Posterior vena cava (tissue), 2 donors: ENCODE measurements around the gene EMC8. TPM values are rescaled to one million over a fixed set of nuclear protein-coding genes. Genes with fewer than 3 reads are reported as not detected.

Experiments
- DNase-seq: peaks from one replicate; pipeline ENCODE4 v3.0.0-alpha.2; 2020; ENCODE audit warnings: low spot score
- intact Hi-C, 2 donors: fragments of 100-400 bp; cut with DNase I; formaldehyde crosslinking; loops; one replicate each; pipeline versions ENCODE4 v1.14.1 to v1.14.2; 2022 to 2023
- total RNA-seq, 2 donors: library from RNA; stranded (reverse); fragmentation: NEBNext Ultra II Directional; extraction: Animal tissue kit (Norgen Biotek cat#: 25700); gene quantifications; one replicate each; pipeline ENCODE4 v1.2.1, GENCODE V29; 2021
- donor health status: DM: yes; HTN: yes; CAD: no.
- donor health status: DM: yes; HTN: yes; CAD: no.

EMC8 gene
- total RNA-seq, 2 donors from 2014 or later: 17.4 to 19.4 TPM

DNA sequence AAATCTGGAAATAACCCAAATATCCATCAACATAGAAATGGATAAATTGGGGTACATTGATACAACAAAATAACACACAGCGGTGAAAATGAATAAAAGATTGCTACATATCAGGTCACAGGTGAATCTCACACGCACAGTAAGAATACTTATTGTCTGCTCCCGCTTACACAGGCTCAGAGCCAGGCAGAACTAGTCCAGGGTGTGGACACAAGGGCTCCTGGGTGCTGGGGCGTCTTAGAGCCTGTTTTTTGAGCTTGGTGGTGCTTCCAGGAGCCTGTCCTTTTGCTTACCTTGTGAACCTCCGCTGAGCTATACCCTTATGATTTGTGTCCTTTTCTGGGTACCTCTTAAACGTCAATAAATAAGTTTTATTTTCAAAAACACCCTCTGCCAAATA, 28.6 kb downstream of the EMC8 start:
- intact Hi-C loops: no loop called here
- no peak for DNase-seq

DNA sequence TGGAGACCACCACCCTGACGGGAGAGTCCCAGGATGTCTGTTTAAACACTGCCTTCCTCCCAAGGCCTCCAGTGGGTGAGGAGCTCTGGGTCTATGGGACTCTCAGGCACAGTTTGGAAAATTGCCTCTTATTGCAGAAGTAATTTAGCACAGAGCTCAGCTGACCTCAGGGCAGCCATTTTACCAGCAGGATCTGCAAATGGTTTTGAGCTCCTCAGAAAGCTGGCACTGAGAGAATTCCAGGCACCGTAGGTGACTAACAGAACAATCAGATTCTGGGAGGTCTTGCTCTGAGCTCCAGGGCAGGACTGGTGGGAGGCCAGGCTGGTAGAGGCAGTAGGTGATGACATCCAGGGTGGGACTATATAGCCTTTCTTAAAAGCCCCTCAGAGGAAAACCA, 31.1 kb downstream of the EMC8 start:
- intact Hi-C loops: no loop called here
- DNase-seq: no peak

DNA sequence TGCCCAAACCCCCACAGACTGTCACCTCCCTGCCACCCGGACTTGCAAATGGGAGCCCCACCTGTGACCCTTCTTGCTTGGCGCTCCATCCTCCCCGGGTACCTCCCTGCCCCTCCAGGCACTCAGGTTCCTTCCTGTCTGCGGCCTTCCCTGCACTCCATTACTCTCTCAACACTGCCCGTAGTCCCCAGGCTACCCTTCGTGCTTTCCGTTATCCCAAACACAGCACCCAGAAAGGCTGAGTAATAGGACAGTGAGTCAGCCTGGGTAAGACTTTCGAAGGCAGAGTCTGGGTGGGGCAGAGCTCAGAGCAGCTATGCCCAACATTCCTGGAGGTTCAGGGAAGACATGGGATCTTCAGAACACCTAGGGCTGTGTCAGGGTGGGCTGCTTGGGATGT, 31.8 kb downstream of the EMC8 start:
- no peak for DNase-seq

DNA sequence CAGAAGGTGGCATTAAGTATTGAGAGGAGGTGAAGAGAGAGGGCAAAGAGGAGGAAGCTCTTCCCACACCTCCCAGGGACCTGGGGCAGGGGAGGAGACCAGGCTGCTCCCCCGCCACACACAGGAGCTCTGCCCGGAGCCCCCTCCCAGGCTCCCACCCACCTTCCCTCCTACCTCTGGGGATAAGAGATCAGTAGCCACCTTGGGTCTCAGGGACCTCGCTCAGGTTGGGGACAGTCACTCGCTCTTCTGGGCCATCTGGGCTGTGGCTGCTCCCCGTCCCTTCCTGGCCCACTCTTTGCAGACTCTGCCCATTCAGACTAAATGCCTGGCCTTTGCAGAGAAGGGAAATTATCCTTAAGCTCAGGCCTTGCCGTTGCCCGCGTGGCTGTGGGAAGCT, 33.6 kb downstream of the EMC8 start:
- no peak for DNase-seq
- intact Hi-C loops: no loop called here

More for the DNA sequence above, 31.8 kb downstream of the EMC8 start:
- intact Hi-C loops: no loop called here

DNA sequence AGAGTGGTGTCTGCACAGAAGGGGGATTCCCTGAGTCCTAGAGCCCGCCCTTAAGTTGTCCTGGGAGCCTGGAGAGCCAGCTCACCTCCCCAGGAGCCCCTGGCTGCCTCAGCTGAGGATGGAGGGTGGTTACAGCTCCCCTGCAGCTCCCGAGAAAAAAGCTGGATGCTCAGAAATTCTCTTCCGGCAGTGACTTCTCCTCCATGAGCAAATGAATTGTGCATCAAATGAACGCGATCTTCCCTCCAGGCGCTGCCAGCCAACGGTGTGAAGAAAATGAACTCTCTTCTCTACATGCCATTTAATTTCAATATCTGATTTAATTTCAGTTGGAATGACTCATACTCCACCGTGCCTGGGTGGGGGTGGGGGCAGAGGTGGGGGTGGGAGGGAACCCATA, 34.1 kb downstream of the EMC8 start:
- no peak for DNase-seq
- intact Hi-C loops: no loop called here

DNA sequence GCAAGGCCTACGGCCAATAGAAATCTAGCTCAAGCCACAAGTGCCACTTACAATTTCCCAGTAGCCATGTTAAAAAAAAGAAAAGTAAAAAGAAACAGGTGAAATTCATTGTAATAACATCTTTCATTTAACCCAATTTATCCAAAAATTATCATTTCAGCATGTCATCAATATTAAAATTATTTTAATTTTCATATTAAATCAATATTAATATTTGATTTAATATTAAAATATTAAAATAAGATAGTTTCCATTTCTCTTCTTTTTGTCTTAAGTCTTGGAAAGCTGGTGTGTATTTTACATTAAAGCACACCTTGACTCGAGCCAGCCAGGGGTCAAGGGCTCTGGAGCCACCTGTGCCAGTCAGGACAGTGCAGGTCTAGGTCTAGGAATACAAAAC, 35.7 kb downstream of the EMC8 start:
- DNase-seq: no peak
- intact Hi-C loops: no loop called here

DNA sequence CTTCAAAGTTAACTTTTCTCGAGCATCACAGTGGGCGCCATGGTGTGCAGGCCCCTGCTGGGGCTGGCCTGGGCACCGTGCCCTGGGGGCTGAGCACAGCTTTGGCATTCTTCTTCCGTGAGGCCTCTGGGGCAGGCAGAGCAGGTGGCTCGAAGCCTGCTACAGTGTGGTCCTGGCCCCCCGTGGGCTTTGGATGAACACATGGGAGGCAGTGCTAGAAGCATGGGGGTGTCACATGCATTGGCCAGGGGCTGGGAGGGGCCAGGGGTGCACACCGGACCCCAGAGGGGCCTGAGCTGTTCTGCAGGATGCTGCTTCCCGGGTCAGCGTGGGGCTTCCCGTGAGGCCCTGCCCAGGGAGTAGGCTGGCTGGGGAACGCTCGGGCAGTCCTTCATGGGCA, 36.4 kb downstream of the EMC8 start:
- intact Hi-C loops: no loop called here
- no peak for DNase-seq

DNA sequence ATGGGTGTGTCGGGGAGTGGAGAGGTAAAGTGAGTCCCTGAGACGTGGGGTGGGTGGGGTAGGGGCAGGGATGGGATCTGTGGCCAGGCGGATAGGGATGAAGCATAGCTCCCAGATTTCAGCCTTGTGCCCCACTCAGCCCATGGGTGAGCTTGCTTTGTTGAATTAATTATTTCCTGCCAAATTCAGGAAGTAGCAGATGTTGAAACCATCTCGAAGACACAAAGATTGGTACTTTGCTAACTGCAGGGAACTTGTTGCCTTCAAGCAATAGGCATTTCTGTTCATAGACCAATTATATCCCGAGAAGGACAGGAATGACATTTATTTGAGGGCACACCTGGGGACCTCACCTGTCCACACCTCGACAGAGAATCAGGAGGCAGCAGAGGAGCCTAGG, 37.5 kb downstream of the EMC8 start:
- intact Hi-C loops: no loop called here
- no peak for DNase-seq

DNA sequence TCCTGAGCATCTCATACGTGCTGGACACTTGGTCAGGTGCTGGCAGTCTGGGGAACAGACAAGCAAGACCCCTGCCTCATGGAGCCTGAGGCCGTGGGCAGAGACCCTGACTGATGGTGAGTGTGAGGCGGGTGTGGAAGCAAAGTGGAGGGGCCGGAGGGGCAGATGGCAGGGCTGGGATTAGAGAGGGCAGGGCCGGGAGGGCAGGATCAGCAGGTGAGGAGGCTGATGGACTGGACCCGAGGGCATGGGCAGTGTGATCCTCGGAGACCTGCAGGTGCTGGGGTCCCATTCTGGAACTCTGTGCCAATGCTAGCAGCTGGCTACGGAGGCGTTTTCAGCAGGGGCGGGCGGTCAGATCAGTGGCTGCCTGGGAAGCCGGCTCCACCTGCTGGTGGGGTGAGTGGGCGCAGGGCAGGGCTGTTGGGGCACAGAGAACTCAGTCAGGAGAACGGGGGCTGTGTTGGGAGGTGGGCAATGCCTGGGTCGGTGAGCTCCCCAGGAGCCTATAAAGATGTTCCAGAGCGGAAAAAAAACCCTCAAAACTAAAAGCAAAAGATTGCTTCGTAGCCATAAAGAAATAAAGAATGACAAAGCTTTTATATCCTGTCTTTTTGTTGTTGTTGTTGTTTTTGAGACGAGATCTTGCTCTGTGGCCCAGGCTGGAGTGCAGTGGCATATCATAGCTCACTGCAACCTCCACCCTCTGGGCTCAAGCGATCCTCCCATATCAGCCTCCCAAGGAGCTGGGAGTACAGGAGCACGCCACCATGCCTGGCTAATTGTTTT, 39.5 kb downstream of the EMC8 start:
- intact Hi-C loops: no loop called here
- no peak for DNase-seq

DNA sequence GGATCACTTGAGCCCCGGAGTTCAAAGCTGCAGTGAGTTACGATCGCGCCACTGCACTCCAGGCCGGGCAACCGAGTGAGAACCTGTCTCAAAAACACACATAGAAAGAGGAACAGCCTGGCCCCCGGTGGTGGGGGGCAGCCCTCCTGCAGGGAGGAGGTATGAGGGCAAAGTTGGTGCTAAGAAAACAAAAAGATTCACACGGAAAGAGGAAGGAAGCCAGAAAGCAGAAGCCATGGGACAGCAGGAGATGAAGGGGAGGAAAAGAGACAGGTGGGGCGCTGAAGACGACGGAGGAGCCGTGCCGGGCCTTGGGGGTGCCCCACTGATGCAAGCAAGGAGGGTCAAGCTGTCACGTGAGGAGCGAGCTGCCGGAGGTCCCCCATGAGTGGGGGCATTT, 40.2 kb downstream of the EMC8 start:
- intact Hi-C loops: no loop called here

DNA sequence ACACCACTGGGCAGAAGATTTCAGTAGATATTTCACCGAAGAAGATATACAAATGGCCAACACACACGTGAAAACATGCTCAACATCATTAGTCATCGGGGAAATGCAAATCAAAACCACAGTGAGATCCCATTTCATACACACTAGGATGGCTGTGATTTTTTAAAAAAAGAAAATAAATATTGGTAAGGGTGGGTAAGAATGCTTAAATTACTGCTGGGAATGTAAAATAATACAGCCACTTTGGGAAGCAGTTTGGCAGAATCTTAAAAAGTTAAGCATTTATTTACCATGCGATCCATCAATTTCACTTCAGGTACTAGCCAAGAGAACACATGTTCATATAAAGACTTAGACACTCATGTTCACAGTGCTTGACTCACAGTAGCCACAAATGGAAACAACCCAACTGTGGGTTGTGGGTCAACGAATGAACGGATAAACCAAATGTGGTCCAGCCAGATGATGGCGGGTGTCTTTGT, 42.0 kb downstream of the EMC8 start:
- intact Hi-C loops: no loop called here
- DNase-seq: no peak

More for the DNA sequence above, 40.2 kb downstream of the EMC8 start:
- no peak for DNase-seq

DNA sequence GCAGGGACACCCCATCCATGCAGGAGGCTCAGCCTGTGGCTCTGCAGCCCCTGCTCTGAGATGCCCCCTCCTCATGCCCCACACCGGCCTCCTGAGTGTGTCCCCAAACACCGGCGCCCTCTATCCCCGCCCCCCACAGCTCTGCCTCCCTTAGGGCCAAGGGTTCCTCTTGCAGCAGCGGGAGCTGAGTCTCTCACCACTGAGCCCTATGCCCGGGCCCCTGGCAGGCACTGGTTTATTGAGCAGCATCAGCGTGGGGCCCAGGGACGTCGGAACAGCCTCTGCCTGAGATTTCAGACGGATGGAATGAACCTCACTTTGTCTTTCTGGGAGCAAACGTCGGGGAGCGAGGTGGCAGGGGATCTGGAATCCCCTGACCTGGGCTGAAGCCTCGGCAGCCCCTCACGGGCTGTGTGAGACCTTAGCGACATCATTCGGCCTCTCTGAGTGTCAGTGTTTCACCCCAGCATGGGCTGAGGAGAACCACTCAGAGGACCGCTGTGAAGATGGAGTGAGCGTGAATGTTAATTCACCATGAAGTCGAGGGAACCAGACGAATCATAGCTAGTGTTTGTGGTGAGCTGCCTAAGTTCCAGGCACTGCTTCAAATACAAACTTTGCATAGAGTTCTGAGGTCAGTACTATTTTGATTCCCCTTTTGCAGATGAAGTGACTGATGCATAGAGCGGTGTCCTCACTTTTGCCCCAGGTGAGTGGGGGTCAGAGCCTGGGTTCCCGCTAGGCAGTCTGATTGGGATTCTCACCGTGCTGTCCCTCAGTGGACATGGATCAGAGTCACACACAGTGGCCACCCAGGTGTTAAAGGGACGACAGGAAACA, 43.2 kb downstream of the EMC8 start:
- DNase-seq: no peak
- intact Hi-C loops: no loop called here

DNA sequence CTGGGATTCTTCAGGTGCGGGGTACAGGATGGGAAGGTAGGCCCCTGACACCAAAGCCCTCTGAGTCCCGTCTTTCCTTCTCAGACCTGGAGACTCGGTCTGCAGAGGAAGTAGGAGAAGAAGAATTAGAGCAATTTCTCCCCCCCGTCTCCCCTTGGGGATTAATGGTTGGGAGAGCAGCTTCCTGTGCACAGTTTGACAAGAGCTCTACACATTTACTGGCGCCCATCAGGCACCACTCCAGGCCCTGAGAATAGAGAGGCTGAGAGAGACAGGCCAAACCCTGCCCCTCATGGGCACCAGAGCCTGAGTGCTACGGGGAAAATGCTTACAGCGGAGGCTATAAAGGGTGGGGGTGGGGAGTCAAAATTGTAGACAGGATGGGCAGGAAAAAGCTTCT, 44.9 kb downstream of the EMC8 start:
- no peak for DNase-seq
- intact Hi-C loops: no loop called here

DNA sequence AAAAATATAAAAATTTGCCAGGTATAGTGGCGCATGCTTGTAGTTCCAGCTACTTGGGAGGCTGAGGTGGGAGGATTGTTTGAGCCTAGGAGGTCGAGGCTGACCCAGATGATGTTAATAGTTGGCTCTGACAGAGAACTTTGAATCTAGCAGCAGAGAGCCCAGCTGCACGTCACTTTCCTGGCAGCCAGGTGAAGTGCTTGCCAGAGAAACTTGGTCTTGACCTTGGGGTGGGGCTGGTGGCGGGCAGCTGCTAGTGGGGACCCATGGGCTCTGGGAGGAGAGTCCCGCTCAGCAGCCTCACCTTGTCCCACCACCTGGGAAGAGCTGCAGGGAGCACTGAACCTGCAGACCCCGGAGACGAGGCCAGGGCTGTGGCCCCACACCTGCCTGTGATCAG, 45.4 kb downstream of the EMC8 start:
- intact Hi-C loops: no loop called here
- DNase-seq: no peak

DNA sequence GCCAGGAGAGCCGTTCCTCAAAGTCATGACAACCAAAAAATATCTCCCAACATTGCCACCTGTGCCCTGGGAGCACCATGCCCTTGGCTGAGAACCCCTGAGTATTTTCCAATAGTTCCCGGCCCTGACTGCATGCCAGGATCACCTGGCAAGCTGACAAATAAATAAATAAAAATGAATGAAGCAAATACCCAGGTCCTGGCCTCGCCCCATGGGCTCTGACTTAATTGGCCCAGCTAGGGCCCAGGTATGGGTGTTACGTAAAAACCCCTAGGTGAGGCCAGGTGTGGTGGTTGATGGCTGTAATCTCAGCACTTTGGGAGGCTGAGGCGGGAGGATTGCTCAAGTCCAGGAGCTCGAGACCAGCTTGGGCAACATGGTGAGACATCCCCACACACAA, 45.8 kb downstream of the EMC8 start:
- intact Hi-C loops: no loop called here
- no peak for DNase-seq

DNA sequence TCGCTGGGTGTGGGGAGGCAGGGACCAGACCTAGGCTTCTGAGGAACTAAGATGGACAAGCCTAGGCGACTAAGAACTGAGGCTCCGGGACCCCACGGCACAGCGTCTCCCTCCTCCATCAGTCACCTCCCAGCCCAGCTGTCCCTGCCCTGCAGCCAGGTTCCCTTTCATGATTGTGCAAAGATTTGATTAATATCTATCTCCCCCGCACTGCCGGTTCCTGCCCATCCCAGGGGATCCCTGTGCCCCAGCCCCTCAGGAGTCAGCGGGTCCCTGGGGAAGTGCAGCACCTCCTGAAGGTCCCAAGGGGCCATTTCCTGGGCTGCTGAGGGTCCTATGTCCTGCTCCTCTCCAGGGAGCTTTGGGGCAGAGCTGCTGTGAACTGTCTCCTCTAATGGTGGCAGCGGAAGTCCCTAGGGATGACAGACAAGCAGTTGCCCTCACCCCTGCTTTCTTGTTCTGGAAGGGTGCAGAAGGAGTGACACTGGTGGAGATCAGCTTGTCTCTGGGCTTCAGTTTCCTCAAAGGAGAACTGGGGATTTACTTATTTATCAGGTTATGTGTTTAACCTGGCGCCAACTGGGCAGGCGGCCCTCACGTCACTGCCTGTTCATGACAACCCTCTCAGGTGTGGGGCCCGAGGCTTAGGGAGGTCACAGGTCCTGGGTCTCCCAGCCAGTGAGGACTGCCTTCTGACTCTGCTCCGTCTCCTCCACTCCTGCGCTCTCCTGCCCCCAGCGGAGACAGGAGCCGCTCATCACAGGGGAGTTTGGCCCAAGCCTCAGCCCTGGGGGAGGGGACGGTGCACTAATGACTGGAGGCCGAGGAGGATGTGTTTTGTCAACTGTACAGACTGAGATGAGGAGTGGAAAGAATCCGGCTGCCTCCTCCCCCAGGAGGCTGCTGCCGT, 46.6 kb downstream of the EMC8 start:
- intact Hi-C loops: no loop called here
- no peak for DNase-seq

DNA sequence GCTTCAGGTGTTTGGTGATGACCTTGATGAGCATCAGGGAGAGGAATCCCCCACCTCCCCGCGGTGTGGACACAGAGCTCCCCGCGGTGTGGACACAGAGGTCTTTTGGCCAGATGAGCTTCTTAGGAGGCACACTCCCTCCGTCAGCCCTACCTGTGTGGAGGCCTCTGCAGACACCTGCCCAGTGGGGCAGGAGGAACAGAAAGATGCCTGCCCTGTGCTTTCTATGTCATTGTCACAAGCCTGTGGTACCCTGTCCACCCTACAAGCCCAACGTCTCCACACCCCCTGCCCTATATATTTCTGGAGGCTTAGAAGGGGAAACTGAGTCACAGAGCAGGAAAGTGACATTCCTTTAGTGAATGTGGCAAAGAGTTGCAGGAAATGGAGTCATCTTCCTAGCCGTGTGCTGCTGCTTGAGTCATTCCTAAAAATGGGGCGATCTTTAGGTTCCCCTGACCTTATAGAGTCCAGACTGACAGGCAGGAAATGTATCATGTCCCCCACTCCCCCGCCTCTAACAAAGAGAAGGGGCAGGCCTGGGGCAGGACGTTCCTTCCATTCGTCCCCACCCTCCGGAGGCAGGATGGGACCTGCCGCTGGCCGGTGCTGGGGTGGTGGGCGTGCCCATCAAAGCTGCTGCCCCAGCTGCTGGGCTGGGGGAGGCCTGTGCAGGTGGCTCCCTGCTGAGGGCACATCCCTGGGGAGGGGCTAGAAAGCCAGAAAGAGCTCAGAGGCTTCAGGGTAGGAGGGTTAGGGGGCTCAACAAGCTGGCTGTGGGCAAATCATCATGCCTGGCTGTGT, 47.4 kb downstream of the EMC8 start:
- intact Hi-C loops: no loop called here
- DNase-seq: no peak

DNA sequence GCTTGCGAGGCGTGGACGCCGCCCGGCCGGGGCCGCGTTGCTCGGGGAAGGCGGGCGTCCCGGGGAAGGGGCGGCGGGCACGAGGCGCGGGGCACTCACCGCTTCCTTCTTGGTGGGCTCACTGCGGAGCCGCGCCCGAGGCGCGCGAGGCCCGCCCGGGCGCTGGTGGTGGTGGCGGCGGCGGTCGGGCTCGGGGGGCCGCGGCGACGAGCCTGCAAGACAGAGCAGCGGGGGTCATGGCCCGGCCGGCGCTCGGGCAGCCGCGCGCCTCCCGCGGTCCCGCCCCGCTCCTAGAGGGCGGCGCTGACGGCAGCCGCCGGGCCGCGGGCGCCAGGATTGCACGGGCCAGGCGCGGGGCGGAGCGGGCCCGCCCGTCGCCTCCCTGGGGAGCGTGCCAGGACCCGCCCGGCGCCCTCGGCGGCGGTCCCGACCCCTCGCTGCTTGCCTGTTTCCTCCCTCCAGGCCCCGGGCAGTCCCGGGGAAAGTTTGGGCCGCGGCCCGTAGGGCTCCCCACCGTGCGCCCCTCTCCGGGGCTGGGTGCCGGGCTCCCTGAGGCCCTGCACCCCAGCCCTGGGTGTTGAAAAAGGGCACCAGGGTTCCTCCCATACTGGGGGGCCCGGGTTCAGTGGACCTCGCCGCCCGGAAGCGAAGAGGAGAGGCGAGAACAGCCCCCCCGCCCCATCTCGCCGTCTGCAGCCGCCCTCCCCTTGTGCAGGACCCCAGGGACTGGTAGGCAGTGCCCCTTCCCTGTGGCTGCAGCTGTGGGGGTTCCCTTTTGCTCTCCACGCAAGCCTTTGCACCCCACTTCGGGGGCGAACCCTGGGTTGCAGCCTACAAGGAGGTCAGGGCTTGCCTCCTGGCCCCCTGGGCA, 48.3 kb downstream of the EMC8 start, which contains the start of gene C16orf74:
Gene C16orf74, minus strand, starts transcription at position 270 of the 871 bp plus-strand sequence. CDS start 15,879 bp downstream, outside the sequence.
- no peak for DNase-seq
- intact Hi-C loops: no loop called here
